Lower leg skin (tissue), 3 donors: Measurements from ENCODE around the gene GRIFIN.

ENCODE experiments used
- CTCF ChIP-seq, 3 donors: fragments of 450-650 bp; IDR thresholded peaks; one replicate each; pipeline ENCODE4 v1.5.1; 2016; ENCODE audit warnings: antibody characterized with exemption in 3 of 3, mild to moderate bottlenecking in 3 of 3, moderate library complexity in 2 of 3
- POLR2A ChIP-seq, 2 donors: fragments of 450-650 bp; IDR thresholded peaks; one replicate each; pipeline ENCODE4 v1.6.1; 2016 to 2017; ENCODE audit warnings: antibody characterized with exemption in 2 of 2, mild to moderate bottlenecking in 1 of 2, moderate library complexity in 1 of 2

GRCh38 chr7:2482725-2483451 is 6.7 kb upstream of the GRIFIN start:
- no peak for TF ChIP-seq CTCF (IDR thresholded peaks at IDR 0.05)
- TF ChIP-seq POLR2A (IDR thresholded peaks at IDR 0.05): no peak
